Suprapubic skin (tissue), 4 donors: ENCODE data around the gene TPI1. TPM values are rescaled to one million over a fixed set of nuclear protein-coding genes. Genes with fewer than 3 reads are reported as not detected.
A peak's percentile ranks its signal among the peaks of the same experiment; 100 is the strongest.
"Not testable (repeated sequence)": the region's sequence is repeated elsewhere in the genome, so short reads cannot be mapped to it uniquely, and the experiment has no call there.

Source experiments
- DNase-seq, 2 donors: peaks; one replicate each; pipeline ENCODE4 v3.0.0-alpha.2; 2019; ENCODE audit warnings: low spot score in 2 of 2
- H3K27ac ChIP-seq: fragments of 200-600 bp; sonication (generic); one replicate; pipeline ENCODE4 v1.5.1; 2019
- H3K27me3 ChIP-seq: fragments of 200-600 bp; sonication (generic); one replicate; pipeline ENCODE4 v1.5.1; 2019
- H3K36me3 ChIP-seq: fragments of 200-600 bp; sonication (generic); one replicate; pipeline ENCODE4 v1.5.1; 2019
- H3K4me1 ChIP-seq: fragments of 200-600 bp; sonication (generic); one replicate; pipeline ENCODE4 v1.5.1; 2019
- H3K4me3 ChIP-seq: fragments of 200-600 bp; sonication (generic); one replicate; pipeline ENCODE4 v1.5.1; 2019; ENCODE audit warnings: mild to moderate bottlenecking
- H3K9me3 ChIP-seq: fragments of 200-600 bp; sonication (generic); one replicate; pipeline ENCODE4 v1.5.1; 2019
- CTCF ChIP-seq, 2 donors: fragments of 200-600 bp in 1 of 2; fragments of 450-650 bp in 1 of 2; sonication (generic) in 1 of 2; IDR thresholded peaks; one replicate each; pipeline ENCODE4 v1.5.1; 2016 to 2019; ENCODE audit warnings: antibody characterized with exemption in 2 of 2, mild to moderate bottlenecking in 1 of 2, moderate library complexity in 1 of 2
- EP300 ChIP-seq: sonication (generic); formaldehyde crosslinking; IDR thresholded peaks from one replicate; pipeline ENCODE4 v1.6.1; 2017; ENCODE audit warnings: antibody characterized with exemption
- POLR2A ChIP-seq, 2 donors: fragments of 450-650 bp; IDR thresholded peaks; one replicate each; pipeline ENCODE4 v1.6.1; 2017; ENCODE audit warnings: antibody characterized with exemption in 2 of 2, mild to moderate bottlenecking in 2 of 2, moderate library complexity in 2 of 2
- POLR2AphosphoS5 ChIP-seq, 3 donors: sonication (generic); formaldehyde crosslinking; IDR thresholded peaks; one replicate each; pipeline ENCODE4 v1.6.1; 2017; ENCODE audit warnings: antibody characterized with exemption in 3 of 3
- WGBS: methylation state at CpG from one replicate; pipeline ENCODE4 v1.1.5; 2018; 5-methylcytosine and 5-hydroxymethylcytosine counted together
- total RNA-seq, 4 donors: library from RNA; depleted of rRNA; stranded (reverse); fragments of >200 nt; gene quantifications; one replicate each; pipeline ENCODE4 v1.1.0, GENCODE V29; 2016

TPI1 gene
- total RNA-seq, 4 donors from 2014 or later = 185 to 498 (median 405) TPM

GRCh38 chr12:6866163-6866919 lies 990 bp upstream of the TPI1 start:
- peak overlapping the region; percentile 97 for H3K4me3 ChIP-seq

DNA sequence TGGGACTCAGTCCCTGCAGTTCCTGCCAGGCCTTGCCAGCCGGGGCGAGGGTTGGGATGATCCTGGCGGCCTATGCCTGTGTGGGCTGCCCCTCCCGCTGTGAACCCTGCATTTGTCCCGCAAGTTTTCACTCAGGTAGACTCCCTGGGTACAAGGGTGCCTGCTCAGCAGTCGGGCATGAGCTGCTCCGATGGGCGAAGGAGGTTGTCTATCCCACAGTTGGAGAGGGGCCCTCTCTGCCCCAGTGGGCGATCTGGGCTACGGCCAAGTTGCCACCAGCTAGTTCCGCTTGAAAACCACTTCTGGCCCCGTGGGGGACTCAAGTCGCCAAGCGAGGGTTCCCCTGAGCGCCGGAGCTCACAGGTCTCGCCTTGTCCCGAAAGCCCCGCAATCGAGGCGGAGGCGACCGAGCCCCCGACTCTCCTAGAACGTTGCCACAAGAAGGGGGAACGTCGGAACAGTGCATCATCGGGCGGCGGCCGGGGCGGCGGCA lies 365 bp upstream of the TPI1 start:
- Histone ChIP-seq H3K36me3 (peaks cover 59% of the 10 kb centered on the region), H3K4me1 (peaks cover 46% of the 10 kb centered on the region), H3K27ac (peak overlapping the region; percentile 94), H3K9me3 (no peaks in the 10 kb centered on the region), H3K4me3 (peak overlapping the region; percentile 97), H3K27me3 (no peaks in the 10 kb centered on the region)
- DNase-seq = peak; percentile 91 to 95
- WGBS = 0% methylated on average over 6 of the region's 33 CpGs
- TF ChIP-seq POLR2A (IDR thresholded peaks at IDR 0.05) (no peak), POLR2AphosphoS5 (IDR thresholded peaks at IDR 0.05) (no peak), EP300 (no peak), CTCF (IDR thresholded peaks at IDR 0.05) (no peak)

More at GRCh38 chr12:6866163-6866919, 990 bp upstream of the TPI1 start:
- peaks cover 39% of the 10 kb centered on the region for H3K4me1 ChIP-seq
- WGBS = 65% methylated on average over 19 of the region's 19 CpGs
- H3K36me3 ChIP-seq = peaks cover 66% of the 10 kb centered on the region
- no peaks in the 10 kb centered on the region for H3K9me3 ChIP-seq
- peak overlapping the region; percentile 94 for H3K27ac ChIP-seq
- no peak for DNase-seq
- no peaks in the 10 kb centered on the region for H3K27me3 ChIP-seq
- TF ChIP-seq EP300 (no peak), POLR2A (IDR thresholded peaks at IDR 0.05) (no peak), CTCF (IDR thresholded peaks at IDR 0.05) (no peak), POLR2AphosphoS5 (IDR thresholded peaks at IDR 0.05) (no peak)

GRCh38 chr12:6868211-6869048 lies 1.1 kb downstream of the TPI1 start:
- H3K4me3 ChIP-seq = peak overlapping the region; percentile 97
- peaks cover 45% of the 10 kb centered on the region for H3K36me3 ChIP-seq
- no peak for DNase-seq
- TF ChIP-seq POLR2AphosphoS5 (IDR thresholded peaks at IDR 0.05) (no peak), CTCF (IDR thresholded peaks at IDR 0.05) (no peak), EP300 (no peak), POLR2A (IDR thresholded peaks at IDR 0.05) (no peak)
- H3K9me3 ChIP-seq = no peaks in the 10 kb centered on the region
- peaks cover 55% of the 10 kb centered on the region for H3K4me1 ChIP-seq
- WGBS = 13% methylated on average over 17 of the region's 22 CpGs
- no peaks in the 10 kb centered on the region for H3K27me3 ChIP-seq
- peak overlapping the region; percentile 94 for H3K27ac ChIP-seq

DNA sequence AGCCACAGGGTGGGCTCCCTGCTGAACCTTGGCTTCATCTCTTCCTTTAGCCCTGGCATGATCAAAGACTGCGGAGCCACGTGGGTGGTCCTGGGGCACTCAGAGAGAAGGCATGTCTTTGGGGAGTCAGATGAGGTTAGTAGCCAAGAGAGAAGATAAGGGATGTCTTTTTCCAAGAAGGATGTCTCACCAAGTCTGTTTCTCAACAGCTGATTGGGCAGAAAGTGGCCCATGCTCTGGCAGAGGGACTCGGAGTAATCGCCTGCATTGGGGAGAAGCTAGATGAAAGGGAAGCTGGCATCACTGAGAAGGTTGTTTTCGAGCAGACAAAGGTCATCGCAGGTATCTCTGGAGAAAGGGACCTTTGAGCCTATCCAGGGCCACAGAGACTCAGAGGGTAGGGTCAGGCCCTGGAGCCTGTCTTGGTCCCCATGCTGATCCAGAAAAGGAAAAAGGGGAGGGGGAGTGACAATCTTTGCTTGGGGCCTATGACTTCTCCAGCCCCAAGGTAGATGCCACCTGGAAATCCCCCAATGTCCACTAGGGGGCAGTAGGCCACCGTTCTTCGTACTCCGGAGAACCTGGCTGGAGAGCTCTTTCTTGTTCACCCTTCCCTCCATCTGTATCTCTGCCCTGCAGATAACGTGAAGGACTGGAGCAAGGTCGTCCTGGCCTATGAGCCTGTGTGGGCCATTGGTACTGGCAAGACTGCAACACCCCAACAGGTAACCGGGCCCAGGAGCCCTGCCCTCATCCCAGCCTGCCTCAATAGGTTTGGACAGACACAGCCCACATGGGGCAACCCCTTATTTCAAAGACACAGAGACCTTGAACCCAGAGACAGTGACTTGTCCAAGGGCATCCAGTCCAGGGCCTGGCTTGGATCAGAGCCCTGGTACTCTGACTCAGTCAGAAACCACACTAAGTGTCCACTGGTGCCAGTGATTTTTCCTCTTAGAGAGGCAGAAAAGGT lies 2.0 kb downstream of the TPI1 start:
- peaks cover 64% of the 10 kb centered on the region for H3K4me1 ChIP-seq
- no peak overlapping the region for H3K27ac ChIP-seq
- no peaks in the 10 kb centered on the region for H3K27me3 ChIP-seq
- WGBS = 29% methylated on average over 10 of the region's 12 CpGs
- H3K9me3 ChIP-seq = no peaks in the 10 kb centered on the region
- H3K4me3 ChIP-seq = peak overlapping the region; percentile 97
- peak in 1 of 2 donors; percentile 89 for DNase-seq
- peaks cover 36% of the 10 kb centered on the region for H3K36me3 ChIP-seq
- TF ChIP-seq CTCF (IDR thresholded peaks at IDR 0.05) (peak; percentile 82 to 89), POLR2AphosphoS5 (IDR thresholded peaks at IDR 0.05) (no peak)

- not testable (repeated sequence) for H3K9me3 ChIP-seq, H3K4me3 ChIP-seq, H3K27me3 ChIP-seq, DNase-seq, H3K27ac ChIP-seq
- Histone ChIP-seq H3K4me1 (peaks cover 69% of the 10 kb centered on the region), H3K36me3 (peaks cover 26% of the 10 kb centered on the region)
- 43% methylated on average over 4 of the region's 4 CpGs for WGBS
Measured at GRCh38 chr12:6870304-6870703, 3.0 kb downstream of the TPI1 start.
